Kidney (tissue), 14 donors: Measurements from ENCODE around the gene ITM2C. TPM values are rescaled to one million over a fixed set of nuclear protein-coding genes. Genes with fewer than 3 reads are reported as not detected.
A peak's percentile ranks its signal among the peaks of the same experiment; 100 is the strongest.

ENCODE experiments used
- DNase-seq, 5 donors: peaks; one replicate each; pipeline ENCODE4 v3.0.0-alpha.2; 2013 to 2020
- FAIRE-seq: peaks from 2 replicates; lab custom pipeline; 2012; peaks lifted over from hg19 to GRCh38; lab: Jason Lieb, UNC
- H3K27ac ChIP-seq, 2 donors: one replicate each; pipeline ENCODE4 v1.7.0; 2013; ENCODE audit warnings: low read depth in 2 of 2, low read length in 2 of 2, inconsistent platforms in 1 of 2
- H3K27me3 ChIP-seq: one replicate; pipeline ENCODE4 v1.7.1; 2013; ENCODE audit warnings: low read length, inconsistent platforms; ENCODE audit not compliant: control insufficient read depth, insufficient read depth
- H3K36me3 ChIP-seq, 3 donors: one replicate each; pipeline versions ENCODE4 v1.7.0 to v1.7.1; 2013; ENCODE audit warnings: low read length in 3 of 3, control low read depth in 1 of 3, inconsistent platforms in 1 of 3; ENCODE audit not compliant: insufficient read depth in 3 of 3, control insufficient read depth in 2 of 3
- H3K4me1 ChIP-seq, 3 donors: one replicate each; pipeline versions ENCODE4 v1.7.0 to v1.7.1; 2013; ENCODE audit warnings: low read length in 3 of 3, inconsistent platforms in 1 of 3, low read depth in 1 of 3; ENCODE audit not compliant: control insufficient read depth in 2 of 3, insufficient read depth in 2 of 3
- H3K4me3 ChIP-seq, 3 donors: one replicate each; pipeline versions ENCODE4 v1.7.0 to v1.8.1; 2013; ENCODE audit warnings: low read length in 3 of 3, control low read depth in 1 of 3, inconsistent platforms in 1 of 3
- H3K9ac ChIP-seq, 3 donors: one replicate each; pipeline versions ENCODE4 v1.7.0 to v1.7.1; 2013; ENCODE audit warnings: low read length in 3 of 3, control low read depth in 1 of 3, inconsistent platforms in 1 of 3
- H3K9me3 ChIP-seq, 3 donors: one replicate each; pipeline versions ENCODE4 v1.7.0 to v1.7.1; 2013; ENCODE audit warnings: low read length in 3 of 3, control low read depth in 1 of 3, inconsistent platforms in 1 of 3; ENCODE audit not compliant: control insufficient read depth in 2 of 3, insufficient read depth in 1 of 3
- intact Hi-C: fragments of 100-400 bp; cut with DNase I; formaldehyde crosslinking; loops from one replicate; pipeline ENCODE4 v1.11.1; 2022
- polyA plus RNA-seq: library from polyadenylated mRNA; stranded (reverse); fragments of 350-450 nt; fragmentation: Illumina TruSeq; extraction: RNeasy Lipid Tissue Mini Kit (QIAGEN cat#74804); gene quantifications from one replicate; pipeline ENCODE4 v1.2.3, GENCODE V29; 2014; ENCODE audit warnings: low read depth, low replicate concordance; ENCODE audit not compliant: insufficient read depth
- total RNA-seq: library from RNA; stranded (reverse); fragmentation: NEBNext Ultra II Directional; extraction: Animal tissue kit (Norgen Biotek cat#: 25700); gene quantifications from one replicate; pipeline ENCODE4 v1.2.1, GENCODE V29; 2021
- TF ChIP-seq, protein P1 (sequence below): IDR thresholded peaks from 3 replicates; pipeline ENCODE4 v1.5.1; 2012; ENCODE audit warnings: mild to moderate bottlenecking, moderate library complexity, borderline replicate concordance; ENCODE audit not compliant: insufficient read depth; ENCODE audit errors: extremely low read depth
- donor health status: control.
- donor health status: control.
- donor health status: control.
- donor health status: control.
- donor health status: control.
- donor health status: DM: yes; HTN: yes; CAD: no.
- donor health status: Normal renal cell carcinoma (clear cell type).

The ITM2C gene
- total and polyA plus RNA-seq, 2 donors from 2014 or later = 308 to 1,131 TPM

DNA sequence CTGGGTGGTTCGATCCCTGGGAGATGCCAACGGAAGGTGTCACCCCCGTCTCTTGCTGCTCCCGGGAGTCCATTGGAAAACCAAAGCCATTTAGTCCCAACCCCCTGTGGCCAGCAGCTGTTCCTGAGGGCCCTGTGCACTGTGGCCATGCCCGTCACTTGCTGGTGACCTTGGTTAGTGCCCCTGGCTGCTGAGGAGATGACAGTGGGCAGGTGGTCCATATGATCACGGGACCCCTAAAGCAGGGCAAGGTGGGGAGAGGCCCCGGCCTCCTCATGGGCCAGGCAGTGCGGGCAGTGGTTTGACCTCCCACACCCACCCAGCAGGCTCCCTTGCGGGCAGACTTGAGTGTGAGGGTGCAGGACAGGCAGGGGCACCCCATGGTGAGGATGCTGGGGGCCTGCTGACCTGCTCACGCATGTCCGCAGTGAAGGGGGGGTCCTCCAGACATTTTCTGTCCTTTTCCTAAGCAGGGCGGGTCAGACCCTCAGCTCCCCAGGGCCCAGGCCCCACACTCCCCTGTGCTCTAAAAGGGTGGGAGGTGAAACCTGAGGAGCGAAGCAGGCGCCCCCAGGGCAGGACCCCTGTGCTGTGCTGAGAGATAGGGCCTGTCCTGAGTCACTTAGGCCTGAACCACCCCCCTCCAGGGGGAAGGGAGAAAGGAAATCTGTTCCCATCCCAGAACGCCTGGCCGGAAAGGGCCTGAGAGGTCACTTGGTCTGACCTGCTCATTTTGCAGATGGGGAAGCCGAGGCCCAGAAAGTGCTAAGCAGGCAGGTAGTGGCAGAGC is 6.8 kb downstream of the ITM2C start:
- peak overlapping the region; percentile 55 to 60 for H3K27ac ChIP-seq
- no peak overlapping the region for H3K4me3 ChIP-seq
- intact Hi-C loops = no loop called here
- peaks cover 0 to 6% (median 6%) of the 10 kb centered on the region in 3 donors for H3K36me3 ChIP-seq
- FAIRE-seq (no peak), DNase-seq (peak in 1 of 5 donors; percentile 76)
- H3K9me3 ChIP-seq = no peaks in the 10 kb centered on the region
- peaks cover 5 to 44% (median 30%) of the 10 kb centered on the region in 3 donors for H3K4me1 ChIP-seq
- TF ChIP-seq, protein P1, sequence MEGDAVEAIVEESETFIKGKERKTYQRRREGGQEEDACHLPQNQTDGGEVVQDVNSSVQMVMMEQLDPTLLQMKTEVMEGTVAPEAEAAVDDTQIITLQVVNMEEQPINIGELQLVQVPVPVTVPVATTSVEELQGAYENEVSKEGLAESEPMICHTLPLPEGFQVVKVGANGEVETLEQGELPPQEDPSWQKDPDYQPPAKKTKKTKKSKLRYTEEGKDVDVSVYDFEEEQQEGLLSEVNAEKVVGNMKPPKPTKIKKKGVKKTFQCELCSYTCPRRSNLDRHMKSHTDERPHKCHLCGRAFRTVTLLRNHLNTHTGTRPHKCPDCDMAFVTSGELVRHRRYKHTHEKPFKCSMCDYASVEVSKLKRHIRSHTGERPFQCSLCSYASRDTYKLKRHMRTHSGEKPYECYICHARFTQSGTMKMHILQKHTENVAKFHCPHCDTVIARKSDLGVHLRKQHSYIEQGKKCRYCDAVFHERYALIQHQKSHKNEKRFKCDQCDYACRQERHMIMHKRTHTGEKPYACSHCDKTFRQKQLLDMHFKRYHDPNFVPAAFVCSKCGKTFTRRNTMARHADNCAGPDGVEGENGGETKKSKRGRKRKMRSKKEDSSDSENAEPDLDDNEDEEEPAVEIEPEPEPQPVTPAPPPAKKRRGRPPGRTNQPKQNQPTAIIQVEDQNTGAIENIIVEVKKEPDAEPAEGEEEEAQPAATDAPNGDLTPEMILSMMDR = no peak
- no peaks in the 10 kb centered on the region for H3K27me3 ChIP-seq
- peak overlapping the region in 1 of 3 donors; percentile 26 for H3K9ac ChIP-seq

DNA sequence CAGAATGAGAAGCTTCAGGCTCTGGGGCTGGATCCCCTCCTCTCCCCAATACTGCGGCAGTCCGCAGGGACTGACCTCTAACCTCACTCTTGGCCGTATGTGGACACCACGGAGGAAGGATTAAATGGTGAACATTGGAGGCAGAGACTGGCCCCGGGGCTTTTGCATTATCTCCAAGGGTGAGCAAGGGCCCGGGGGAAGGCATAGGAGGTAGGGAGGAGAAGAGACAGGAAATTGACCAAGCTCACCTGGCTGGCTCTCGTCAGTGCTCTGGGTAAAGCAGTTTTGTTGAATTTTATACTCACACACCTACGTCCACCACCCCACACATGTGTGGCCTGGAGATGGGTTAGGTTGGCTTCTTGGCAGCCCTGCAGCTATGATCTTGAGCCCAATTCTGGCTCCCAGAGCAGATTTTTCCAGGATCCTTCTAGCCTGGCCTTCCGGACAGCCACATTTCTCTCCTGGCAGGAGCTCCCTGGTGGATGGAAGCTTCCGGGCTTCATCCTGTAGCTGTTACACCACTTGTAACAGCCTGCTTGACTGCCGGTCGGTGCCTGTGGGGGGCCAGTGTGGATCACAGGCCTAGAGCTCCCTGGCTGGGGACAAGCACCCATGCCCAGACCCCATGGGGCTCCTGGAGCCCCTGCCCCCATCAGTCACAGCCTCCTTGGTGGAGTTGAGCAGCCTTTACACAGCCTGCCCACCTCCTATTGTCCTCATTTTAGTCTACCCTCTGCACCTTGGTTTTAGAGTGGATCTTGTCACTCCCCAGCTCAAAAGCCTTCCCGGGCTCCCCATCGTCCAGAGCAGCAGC is 7.6 kb downstream of the ITM2C start:
- no peak overlapping the region for H3K27ac ChIP-seq
- H3K4me1 ChIP-seq = peaks cover 2 to 39% (median 25%) of the 10 kb centered on the region in 3 donors
- DNase-seq = peak in 3 of 5 donors; percentile 9 to 70 (median 45)
- H3K27me3 ChIP-seq = no peaks in the 10 kb centered on the region
- FAIRE-seq = no peak
- TF ChIP-seq, protein P1 = no peak
- H3K4me3 ChIP-seq = no peak overlapping the region
- peaks cover 0 to 10% (median 6%) of the 10 kb centered on the region in 3 donors for H3K36me3 ChIP-seq
- H3K9me3 ChIP-seq = no peaks in the 10 kb centered on the region
- intact Hi-C loops = no loop called here
- H3K9ac ChIP-seq = peak overlapping the region in 1 of 3 donors; percentile 26

DNA sequence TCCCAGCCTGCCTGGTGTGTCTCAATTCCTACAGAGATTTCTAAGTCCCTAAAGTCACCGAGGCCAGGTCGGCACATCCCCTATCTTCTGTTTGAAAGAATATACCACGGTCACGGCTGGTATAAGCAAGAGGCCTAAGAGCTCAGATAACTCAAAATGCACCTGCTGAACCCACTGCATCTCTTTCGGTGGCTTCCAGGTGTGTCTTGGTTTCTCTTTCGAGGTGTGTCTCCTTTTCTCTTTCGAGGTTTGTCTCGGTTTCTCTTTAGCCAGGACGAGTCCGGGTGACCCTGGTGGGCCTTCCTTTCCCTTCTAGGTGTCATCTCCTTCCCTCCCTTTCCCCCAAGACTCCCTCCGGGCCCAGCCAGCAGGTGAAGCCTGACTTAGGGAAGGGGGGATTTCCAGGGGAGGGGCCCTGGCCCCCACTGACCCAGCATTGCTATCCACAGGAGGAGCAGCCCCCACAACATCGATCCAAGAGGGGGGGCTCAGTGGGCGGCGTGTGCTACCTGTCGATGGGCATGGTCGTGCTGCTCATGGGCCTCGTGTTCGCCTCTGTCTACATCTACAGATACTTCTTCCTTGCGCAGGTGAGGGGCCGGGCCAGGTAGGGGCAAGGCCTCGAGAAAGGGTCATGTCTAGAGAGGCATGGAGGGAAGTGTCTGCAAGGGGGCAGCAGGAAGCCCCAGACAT is 8.4 kb downstream of the ITM2C start:
- TF ChIP-seq, protein P1 = no peak

More for the DNA sequence above, 8.4 kb downstream of the ITM2C start:
- Histone ChIP-seq H3K9me3 (no peaks in the 10 kb centered on the region), H3K27me3 (no peaks in the 10 kb centered on the region), H3K36me3 (peaks cover 0 to 10% (median 9%) of the 10 kb centered on the region in 3 donors), H3K27ac (no peak overlapping the region), H3K9ac (no peak overlapping the region), H3K4me1 (peaks cover 2 to 37% (median 25%) of the 10 kb centered on the region in 3 donors), H3K4me3 (no peak overlapping the region)
- DNase-seq (peak in 1 of 5 donors; percentile 54), FAIRE-seq (no peak)
- intact Hi-C loops = no loop called here
